PC-3 (cell line): ENCODE measurements around the gene SF3B6.

ENCODE experiments used
- EZH2 ChIP-seq: fragments of 300-600 bp; sonication (generic); IDR thresholded peaks from one replicate; pipeline ENCODE4 v1.6.1; 2017; ENCODE audit warnings: antibody characterized with exemption, mild to moderate bottlenecking, low read length; ENCODE audit not compliant: unreplicated experiment
- EZH2phosphoT487 ChIP-seq: fragments of 300-600 bp; sonication (generic); IDR thresholded peaks from 2 replicates; pipeline ENCODE4 v1.6.1; 2018; ENCODE audit warnings: mild to moderate bottlenecking, antibody characterized with exemption, low read length, borderline replicate concordance
- TF ChIP-seq, protein P1 (sequence below): fragments of 300-600 bp; sonication (generic); conservative IDR thresholded peaks from 2 replicates; pipeline ENCODE4 v1.5.1; 2017; ENCODE audit warnings: antibody characterized with exemption, low read depth, mild to moderate bottlenecking, low read length

DNA sequence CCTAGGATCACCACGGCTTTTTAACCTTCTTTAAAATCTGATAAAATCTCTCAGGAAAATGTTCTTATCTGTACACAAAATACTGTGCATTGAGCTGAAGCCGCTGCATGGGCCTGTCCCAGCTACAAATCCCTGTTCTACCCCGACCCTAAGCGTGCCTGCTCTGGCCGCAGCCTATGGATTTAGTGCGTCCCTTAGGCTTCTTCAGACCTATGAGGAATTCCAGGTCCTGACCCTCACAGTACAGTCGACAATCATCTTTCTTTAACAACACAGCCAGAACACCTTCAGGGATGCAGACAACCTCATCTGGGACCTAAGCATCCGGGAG, 28.5 kb downstream of the SF3B6 start:
- TF ChIP-seq, protein P1, sequence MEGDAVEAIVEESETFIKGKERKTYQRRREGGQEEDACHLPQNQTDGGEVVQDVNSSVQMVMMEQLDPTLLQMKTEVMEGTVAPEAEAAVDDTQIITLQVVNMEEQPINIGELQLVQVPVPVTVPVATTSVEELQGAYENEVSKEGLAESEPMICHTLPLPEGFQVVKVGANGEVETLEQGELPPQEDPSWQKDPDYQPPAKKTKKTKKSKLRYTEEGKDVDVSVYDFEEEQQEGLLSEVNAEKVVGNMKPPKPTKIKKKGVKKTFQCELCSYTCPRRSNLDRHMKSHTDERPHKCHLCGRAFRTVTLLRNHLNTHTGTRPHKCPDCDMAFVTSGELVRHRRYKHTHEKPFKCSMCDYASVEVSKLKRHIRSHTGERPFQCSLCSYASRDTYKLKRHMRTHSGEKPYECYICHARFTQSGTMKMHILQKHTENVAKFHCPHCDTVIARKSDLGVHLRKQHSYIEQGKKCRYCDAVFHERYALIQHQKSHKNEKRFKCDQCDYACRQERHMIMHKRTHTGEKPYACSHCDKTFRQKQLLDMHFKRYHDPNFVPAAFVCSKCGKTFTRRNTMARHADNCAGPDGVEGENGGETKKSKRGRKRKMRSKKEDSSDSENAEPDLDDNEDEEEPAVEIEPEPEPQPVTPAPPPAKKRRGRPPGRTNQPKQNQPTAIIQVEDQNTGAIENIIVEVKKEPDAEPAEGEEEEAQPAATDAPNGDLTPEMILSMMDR = no peak
- TF ChIP-seq EZH2phosphoT487 (no peak), EZH2 (no peak)
